Memory B cell (primary cell): Measurements from ENCODE around the gene VAPB.

Source experiments
- ATAC-seq: fragments of 150-1000 bp; cut with Tn5 transposase; 2 replicates; pipeline ENCODE4 v1.10.0; 2021; ENCODE audit warnings: low read depth, mild to moderate bottlenecking, moderate library complexity
- DNase-seq, 2 donors: peaks; one replicate each; pipeline ENCODE4 v3.0.0; 2022; ENCODE audit warnings: low spot score in 2 of 2
- H3K27ac Mint-ChIP-seq: one replicate; pipeline ENCODE4 v1.8.0; 2022; ENCODE audit warnings: mild to moderate bottlenecking, moderate library complexity, mixed read lengths
- H3K27me3 Mint-ChIP-seq: one replicate; pipeline ENCODE4 v1.8.0; 2022; ENCODE audit warnings: mixed read lengths
- H3K36me3 Mint-ChIP-seq: one replicate; pipeline ENCODE4 v1.8.0; 2022; ENCODE audit warnings: mild to moderate bottlenecking, mixed read lengths
- H3K4me1 Mint-ChIP-seq: one replicate; pipeline ENCODE4 v1.8.0; 2022; ENCODE audit warnings: mixed read lengths
- H3K4me3 Mint-ChIP-seq: one replicate; pipeline ENCODE4 v1.8.0; 2022; ENCODE audit warnings: mild to moderate bottlenecking, moderate library complexity, mixed read lengths
- H3K9me3 Mint-ChIP-seq: one replicate; pipeline ENCODE4 v1.8.0; 2022; ENCODE audit warnings: mixed read lengths

VAPB gene

DNA sequence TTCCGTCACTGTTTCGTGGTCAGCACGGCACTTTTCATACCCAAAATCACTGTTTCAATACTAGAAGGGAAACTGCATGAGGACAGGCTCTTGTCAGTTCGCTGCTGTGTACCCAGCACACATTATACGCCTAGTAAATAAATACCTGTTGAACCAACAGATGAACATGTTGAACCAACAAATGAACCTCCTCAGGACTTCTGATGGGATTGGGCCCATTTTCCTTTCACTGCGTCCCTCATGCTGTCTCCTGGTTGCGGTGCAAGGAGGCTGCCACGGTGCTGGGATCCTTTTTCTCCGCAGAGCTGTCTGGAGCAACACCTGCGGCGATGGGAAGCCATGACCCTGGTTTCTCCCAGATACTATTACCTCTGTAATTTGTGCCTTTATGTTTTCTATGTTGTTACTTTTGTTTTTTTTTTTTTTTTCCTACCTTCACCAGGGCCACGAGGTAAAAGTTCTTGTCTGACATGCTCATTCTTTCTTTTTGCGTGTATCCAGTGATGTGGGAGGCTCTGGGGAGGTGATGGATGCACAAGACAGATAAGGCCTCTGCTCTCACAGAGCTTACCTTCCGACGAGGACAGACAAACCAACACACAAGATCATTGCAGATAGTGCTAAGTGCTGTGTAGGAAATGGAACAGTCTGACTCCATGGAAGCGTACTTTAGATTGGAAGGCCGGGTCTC lies 1.1 kb downstream of the VAPB start:
- H3K36me3 Mint-ChIP-seq: peaks cover 15% of the 10 kb centered on the region
- H3K4me3 Mint-ChIP-seq: peak overlapping the region; percentile 94
- no peak for ATAC-seq
- no peak for DNase-seq
- no peaks in the 10 kb centered on the region for H3K9me3 Mint-ChIP-seq
- H3K27me3 Mint-ChIP-seq: peaks cover 2% of the 10 kb centered on the region
- peaks cover 33% of the 10 kb centered on the region for H3K4me1 Mint-ChIP-seq
- peak overlapping the region; percentile 92 for H3K27ac Mint-ChIP-seq

DNA sequence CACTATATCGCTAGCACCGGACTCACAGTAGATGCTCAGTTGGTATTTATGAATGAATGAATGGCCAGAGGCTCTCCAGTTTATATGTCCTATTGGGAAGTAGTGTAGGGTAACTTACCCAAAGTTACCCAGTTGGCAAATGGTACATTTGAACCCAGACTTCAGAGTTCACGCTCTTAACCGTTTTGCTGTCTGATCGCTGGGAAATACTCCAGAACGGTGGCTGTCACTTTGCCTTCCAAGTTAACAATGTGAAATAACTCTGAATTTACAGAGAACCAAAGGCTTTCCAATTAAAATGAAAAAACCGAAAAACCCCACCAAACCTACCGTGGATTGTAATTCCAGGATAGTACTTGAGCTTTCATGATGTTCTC lies 1.6 kb downstream of the VAPB start:
- DNase-seq: no peak
- H3K4me1 Mint-ChIP-seq: peaks cover 33% of the 10 kb centered on the region
- peaks cover 15% of the 10 kb centered on the region for H3K36me3 Mint-ChIP-seq
- peak overlapping the region; percentile 92 for H3K27ac Mint-ChIP-seq
- no peak for ATAC-seq
- no peaks in the 10 kb centered on the region for H3K9me3 Mint-ChIP-seq
- H3K27me3 Mint-ChIP-seq: peaks cover 2% of the 10 kb centered on the region
- peak overlapping the region; percentile 94 for H3K4me3 Mint-ChIP-seq

DNA sequence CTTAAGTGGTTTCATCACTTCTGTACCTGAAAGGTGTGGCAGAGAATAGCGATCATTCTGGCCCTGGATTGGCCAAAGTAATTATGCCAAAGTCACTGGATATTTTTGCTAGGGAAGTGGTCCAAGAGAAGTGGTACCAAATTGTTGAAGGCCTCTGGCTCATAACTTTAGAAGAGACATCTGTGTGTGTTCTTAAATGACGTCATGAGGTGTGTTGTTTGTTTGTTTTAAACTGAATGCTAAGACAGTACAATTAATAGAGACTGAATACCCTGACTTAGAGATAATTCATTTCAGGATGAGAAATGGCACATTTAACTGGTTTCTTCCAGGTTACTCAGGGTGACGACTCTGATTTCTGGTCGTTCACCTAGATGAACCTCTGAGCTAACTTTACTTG lies 3.3 kb downstream of the VAPB start:
- ATAC-seq (no peak), DNase-seq (no peak)
- Mint-ChIP-seq H3K36me3 (peaks cover 15% of the 10 kb centered on the region), H3K27ac (peak overlapping the region; percentile 31), H3K4me1 (peaks cover 41% of the 10 kb centered on the region), H3K4me3 (no peak overlapping the region), H3K9me3 (no peaks in the 10 kb centered on the region), H3K27me3 (no peaks in the 10 kb centered on the region)

DNA sequence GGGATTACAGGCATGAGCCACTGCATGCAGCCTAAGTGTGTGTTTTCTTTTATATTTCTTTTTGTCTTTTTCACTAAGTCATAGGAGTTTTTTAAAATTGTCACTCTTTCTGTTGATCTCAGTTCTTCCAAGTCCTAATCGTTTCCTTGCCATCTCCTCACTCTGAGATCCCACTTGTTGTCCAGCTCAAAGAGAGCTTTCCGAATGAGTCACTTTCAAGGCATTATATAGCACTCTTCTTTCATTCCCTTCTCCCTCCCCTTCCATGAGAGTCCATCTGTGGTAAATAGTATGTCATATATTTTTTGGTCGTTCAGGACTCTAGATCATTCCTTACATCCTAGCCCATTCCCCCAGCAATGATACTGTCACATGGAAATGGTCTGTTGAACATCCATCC lies 4.3 kb downstream of the VAPB start:
- H3K27me3 Mint-ChIP-seq: no peaks in the 10 kb centered on the region
- H3K4me3 Mint-ChIP-seq: no peak overlapping the region
- no peaks in the 10 kb centered on the region for H3K9me3 Mint-ChIP-seq
- H3K27ac Mint-ChIP-seq: no peak overlapping the region
- no peak for DNase-seq
- ATAC-seq: no peak
- H3K4me1 Mint-ChIP-seq: peaks cover 47% of the 10 kb centered on the region
- H3K36me3 Mint-ChIP-seq: peaks cover 15% of the 10 kb centered on the region

DNA sequence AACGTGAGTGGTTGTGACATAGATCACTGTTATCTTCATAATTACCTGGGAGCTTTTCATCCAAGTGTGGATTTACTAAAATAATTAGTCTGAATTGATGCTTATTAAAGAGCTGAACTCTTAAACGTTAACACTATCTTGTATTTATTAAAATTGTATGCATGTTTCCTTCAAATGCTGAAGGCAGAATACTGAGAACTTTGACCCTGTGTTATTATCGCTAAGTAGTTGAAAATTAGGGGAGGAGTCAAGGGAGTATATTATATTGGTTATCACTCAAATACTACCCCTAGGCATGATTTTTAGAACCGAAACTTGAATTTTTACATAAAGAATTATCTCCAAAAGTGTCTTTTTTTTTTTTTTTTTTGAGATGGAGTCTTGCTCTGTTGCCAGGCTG lies 5.8 kb downstream of the VAPB start:
- Mint-ChIP-seq H3K27me3 (no peaks in the 10 kb centered on the region), H3K9me3 (no peaks in the 10 kb centered on the region), H3K27ac (no peak overlapping the region), H3K36me3 (peaks cover 15% of the 10 kb centered on the region), H3K4me1 (peaks cover 56% of the 10 kb centered on the region), H3K4me3 (no peak overlapping the region)
- DNase-seq (no peak), ATAC-seq (no peak)

DNA sequence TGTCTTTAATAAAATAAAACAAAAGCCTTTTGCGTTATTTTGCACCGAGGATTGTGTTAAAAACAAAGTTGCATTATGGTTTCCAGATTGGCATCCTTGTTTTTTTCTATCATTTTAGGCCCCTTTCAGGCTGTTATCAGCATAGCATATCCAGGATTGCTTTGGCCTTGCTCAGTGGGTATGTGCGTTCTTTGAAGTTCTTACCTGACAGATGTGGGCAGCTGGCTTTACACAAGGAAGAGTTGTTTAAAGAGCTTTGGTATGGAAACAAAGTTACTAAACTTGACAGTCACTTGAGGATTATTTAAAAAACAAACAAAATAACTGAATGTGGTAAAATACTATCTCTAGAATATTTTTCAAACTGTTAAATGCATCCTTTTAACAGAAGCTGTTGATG lies 6.6 kb downstream of the VAPB start:
- ATAC-seq (no peak), DNase-seq (no peak)
- Mint-ChIP-seq H3K4me1 (peaks cover 52% of the 10 kb centered on the region), H3K27ac (no peak overlapping the region), H3K27me3 (no peaks in the 10 kb centered on the region), H3K9me3 (no peaks in the 10 kb centered on the region), H3K36me3 (peaks cover 16% of the 10 kb centered on the region), H3K4me3 (no peak overlapping the region)

DNA sequence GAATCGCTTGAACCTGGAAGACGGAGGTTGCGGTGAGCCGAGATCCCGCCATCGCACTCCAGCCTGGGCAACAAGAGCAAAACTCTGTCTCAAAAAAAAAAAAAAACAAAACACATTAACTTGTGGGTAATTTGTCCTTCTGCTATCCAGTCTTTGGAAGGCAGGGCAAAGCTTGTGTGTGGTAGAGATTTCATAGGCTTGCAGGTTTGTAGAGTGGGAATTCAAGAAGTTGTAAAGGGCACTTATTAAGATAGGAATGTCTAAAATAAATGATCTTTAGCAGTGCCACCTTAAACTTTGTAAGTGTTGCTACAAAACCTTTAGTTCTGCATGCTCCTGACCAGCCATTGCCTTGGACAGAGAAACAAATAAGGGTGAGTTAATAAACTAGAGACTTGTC lies 8.4 kb downstream of the VAPB start:
- Mint-ChIP-seq H3K27me3 (no peaks in the 10 kb centered on the region), H3K36me3 (peaks cover 7% of the 10 kb centered on the region), H3K4me1 (peaks cover 42% of the 10 kb centered on the region), H3K27ac (no peak overlapping the region), H3K4me3 (no peak overlapping the region), H3K9me3 (no peaks in the 10 kb centered on the region)
- DNase-seq: no peak
- ATAC-seq: no peak

DNA sequence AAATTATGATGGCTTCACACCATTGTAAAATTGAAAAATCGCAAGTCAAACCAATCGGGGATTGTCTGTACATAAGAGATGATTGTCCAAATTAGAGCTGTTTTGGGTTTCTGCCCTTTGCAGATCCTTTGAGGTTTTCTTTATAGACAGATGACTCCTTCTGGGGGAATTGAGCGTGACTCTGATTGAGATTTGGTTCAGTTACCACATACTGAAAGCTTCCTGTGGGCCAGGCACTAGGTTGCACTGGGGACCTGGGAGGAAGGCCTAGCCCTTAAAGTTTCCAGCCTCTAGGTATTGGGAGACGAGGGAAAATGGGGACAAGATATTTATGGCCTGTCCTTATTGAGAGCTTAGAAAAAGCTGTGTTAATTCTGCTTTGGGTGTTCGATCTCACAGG lies 9.2 kb downstream of the VAPB start:
- peaks cover 6% of the 10 kb centered on the region for H3K36me3 Mint-ChIP-seq
- H3K27ac Mint-ChIP-seq: no peak overlapping the region
- no peak for DNase-seq
- no peaks in the 10 kb centered on the region for H3K27me3 Mint-ChIP-seq
- H3K9me3 Mint-ChIP-seq: no peaks in the 10 kb centered on the region
- peaks cover 38% of the 10 kb centered on the region for H3K4me1 Mint-ChIP-seq
- H3K4me3 Mint-ChIP-seq: no peak overlapping the region
- no peak for ATAC-seq

DNA sequence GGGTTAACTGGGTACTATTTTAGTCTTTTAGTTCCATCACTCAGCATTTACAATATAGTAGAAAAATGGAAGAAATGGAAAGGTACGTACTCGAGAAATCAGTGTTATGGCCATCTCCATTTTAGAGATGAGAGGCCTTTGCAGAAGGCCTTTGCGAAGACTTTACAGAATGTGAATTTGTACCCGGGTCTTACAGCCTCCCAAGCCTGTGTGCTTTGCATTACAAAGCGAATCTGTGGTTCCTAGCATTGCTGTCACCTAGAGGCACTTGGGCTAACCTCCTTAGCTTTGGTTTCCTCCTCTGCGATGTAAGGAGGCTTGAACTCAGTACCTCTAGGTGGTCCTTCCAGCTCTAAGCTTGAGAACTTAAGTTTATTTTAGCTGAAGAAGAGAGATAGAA lies 10.9 kb downstream of the VAPB start:
- DNase-seq: no peak
- Mint-ChIP-seq H3K27ac (no peak overlapping the region), H3K36me3 (peaks cover 2% of the 10 kb centered on the region), H3K27me3 (no peaks in the 10 kb centered on the region), H3K4me3 (no peak overlapping the region), H3K9me3 (no peaks in the 10 kb centered on the region), H3K4me1 (peaks cover 31% of the 10 kb centered on the region)
- no peak for ATAC-seq

DNA sequence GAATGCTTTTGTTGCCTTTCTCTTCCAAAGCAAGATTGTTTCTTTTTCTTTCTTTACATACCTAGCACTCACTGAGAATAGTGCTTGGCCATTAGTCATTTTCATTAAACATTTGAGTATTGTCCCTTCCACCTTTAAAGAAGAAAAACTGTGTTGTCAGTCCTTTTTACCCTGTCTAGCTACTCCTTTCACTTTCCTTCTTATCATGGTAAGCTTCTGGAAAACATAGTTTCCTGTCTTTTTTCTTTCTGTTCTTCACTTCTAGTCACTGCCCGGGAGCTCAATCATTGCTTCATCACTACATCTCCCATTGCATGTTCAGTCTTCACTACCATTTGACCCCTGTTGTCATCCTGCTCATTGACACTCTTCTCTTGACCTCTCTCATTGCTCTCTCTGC lies 12.1 kb downstream of the VAPB start:
- ATAC-seq (no peak), DNase-seq (no peak)
- Mint-ChIP-seq H3K36me3 (peaks cover 2% of the 10 kb centered on the region), H3K27me3 (no peaks in the 10 kb centered on the region), H3K4me1 (peaks cover 29% of the 10 kb centered on the region), H3K4me3 (no peak overlapping the region), H3K9me3 (no peaks in the 10 kb centered on the region), H3K27ac (no peak overlapping the region)

DNA sequence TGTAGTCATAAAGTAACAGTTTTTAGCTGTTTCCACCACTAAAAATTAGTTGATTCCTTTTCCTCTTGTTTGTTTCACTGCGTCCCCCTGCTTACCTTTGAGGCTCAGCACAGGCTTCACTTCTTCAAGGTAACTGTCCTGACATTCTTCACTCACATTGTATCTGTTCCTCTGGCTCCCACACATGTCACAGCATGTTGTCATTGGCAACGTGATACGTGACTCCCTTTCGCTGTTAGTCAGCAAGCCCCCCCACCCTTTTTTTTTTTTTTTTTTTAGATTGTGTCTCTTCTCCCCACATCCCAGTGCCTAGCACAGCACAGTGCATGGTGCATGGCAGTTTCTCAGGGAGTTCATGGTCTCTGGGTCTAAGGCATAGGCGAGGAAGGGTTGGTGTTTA lies 13.3 kb downstream of the VAPB start:
- H3K9me3 Mint-ChIP-seq: no peaks in the 10 kb centered on the region
- H3K27ac Mint-ChIP-seq: no peak overlapping the region
- peaks cover 23% of the 10 kb centered on the region for H3K4me1 Mint-ChIP-seq
- ATAC-seq: peak; percentile 50
- no peaks in the 10 kb centered on the region for H3K27me3 Mint-ChIP-seq
- peaks cover 2% of the 10 kb centered on the region for H3K36me3 Mint-ChIP-seq
- H3K4me3 Mint-ChIP-seq: no peak overlapping the region
- DNase-seq: no peak

DNA sequence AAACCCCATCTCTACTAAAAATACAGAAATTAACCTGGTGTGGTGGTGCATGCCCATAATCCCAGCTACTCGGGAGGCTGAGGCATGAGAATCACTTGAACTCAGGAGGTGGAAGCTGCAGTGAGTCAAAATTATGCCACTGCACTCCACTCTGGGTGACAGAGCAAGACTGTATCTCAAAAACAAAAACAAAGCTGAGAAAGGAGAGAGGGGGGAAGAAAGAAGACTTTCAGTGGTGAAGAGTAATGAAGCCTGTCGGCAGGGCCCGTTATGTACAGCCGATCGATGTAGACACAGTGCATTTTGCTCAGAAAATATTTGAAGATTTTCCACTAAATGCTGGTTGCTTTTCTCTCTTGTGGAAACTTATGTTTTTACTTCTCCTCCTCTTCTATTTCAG lies 13.8 kb downstream of the VAPB start:
- Mint-ChIP-seq H3K27me3 (no peaks in the 10 kb centered on the region), H3K4me1 (peaks cover 24% of the 10 kb centered on the region), H3K36me3 (peaks cover 2% of the 10 kb centered on the region), H3K27ac (no peak overlapping the region), H3K4me3 (no peak overlapping the region), H3K9me3 (no peaks in the 10 kb centered on the region)
- peak; percentile 86 for ATAC-seq
- DNase-seq: no peak

DNA sequence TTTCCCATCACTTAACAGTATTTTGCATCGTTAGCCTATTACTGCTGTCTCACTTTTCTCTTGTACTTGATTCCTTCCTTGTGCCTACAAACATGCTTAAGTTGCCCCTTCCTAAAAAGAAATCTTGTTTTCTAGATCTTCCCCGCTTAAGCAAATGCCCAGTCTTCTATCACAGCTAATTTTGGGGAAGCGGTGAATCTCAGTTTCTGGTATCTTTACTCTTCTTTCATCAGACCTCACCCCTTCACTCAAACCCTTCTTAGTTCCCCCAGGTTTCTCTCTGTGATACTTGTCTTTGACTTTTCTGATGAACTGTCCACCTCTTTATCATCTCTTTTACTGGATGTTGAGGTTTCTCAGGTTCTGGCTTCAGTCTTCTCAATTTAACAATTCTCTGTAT lies 14.2 kb downstream of the VAPB start:
- peaks cover 23% of the 10 kb centered on the region for H3K4me1 Mint-ChIP-seq
- H3K36me3 Mint-ChIP-seq: peaks cover 2% of the 10 kb centered on the region
- no peaks in the 10 kb centered on the region for H3K9me3 Mint-ChIP-seq
- DNase-seq: no peak
- H3K4me3 Mint-ChIP-seq: no peak overlapping the region
- H3K27ac Mint-ChIP-seq: no peak overlapping the region
- peak; percentile 50 for ATAC-seq
- H3K27me3 Mint-ChIP-seq: no peaks in the 10 kb centered on the region

DNA sequence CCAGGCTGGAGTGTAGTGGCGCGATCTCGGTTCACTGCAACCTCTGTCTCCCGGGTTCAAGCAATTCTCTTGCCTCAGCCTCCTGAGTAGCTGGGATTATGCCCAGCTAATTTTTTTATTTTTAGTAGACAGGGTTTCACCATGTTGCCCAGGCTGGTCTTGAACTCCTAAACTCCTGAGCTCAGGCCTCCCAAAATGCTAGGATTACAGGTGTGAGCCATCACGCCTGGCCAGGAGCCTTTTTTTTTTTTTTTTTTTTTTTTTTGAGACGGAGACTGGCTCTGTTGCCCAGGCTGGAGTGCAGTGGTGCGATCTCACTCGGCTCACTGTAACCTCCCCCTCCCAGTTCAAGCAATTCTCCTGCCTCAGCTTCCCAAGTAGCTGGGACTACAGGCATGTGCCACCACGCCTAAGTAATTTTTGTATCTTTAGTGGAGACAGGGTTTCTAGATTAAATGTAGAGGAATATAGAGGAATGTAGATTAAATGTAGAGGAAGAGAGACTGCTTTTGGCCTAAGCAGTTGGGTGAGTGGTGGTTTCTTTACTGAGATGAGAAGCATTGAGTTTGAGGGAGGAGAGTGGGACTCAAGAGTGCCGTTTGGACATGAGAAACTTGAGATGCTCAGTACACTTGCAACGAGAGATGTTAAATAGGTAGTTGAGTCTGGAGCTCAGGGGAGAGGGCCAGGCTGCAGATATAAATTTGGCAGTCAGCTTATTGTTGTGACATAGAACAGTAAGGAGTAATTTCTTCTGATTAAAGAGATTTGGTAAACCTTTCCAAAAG lies 16.7 kb downstream of the VAPB start:
- H3K27ac Mint-ChIP-seq: no peak overlapping the region
- no peak for ATAC-seq
- H3K36me3 Mint-ChIP-seq: peaks cover 2% of the 10 kb centered on the region
- no peak for DNase-seq
- H3K4me1 Mint-ChIP-seq: peaks cover 20% of the 10 kb centered on the region
- no peaks in the 10 kb centered on the region for H3K27me3 Mint-ChIP-seq
- no peak overlapping the region for H3K4me3 Mint-ChIP-seq
- H3K9me3 Mint-ChIP-seq: no peaks in the 10 kb centered on the region
